A549 (cell line): Measurements from ENCODE around the gene CBLC. TPM values are rescaled to one million over a fixed set of nuclear protein-coding genes. Genes with fewer than 3 reads are reported as not detected.

Experiments
- ATAC-seq, 2 experiments: fragments of 200-7000 bp in 1 of 2; fragments of >200 bp in 1 of 2; cut with Nextera tagmentation in 1 of 2; cut with Tn5 transposase in 1 of 2; 3 replicates each; pipeline versions ENCODE4 v1.8.0 to v1.9.1; 2018 to 2020; ENCODE audit warnings: mild to moderate bottlenecking in 1 of 2, moderate library complexity in 1 of 2
- CTCF ChIA-PET: fragments of 300-600 bp; sonication (Branson Sonifier 250); formaldehyde crosslinking; extraction: SDS; loops from one replicate; lab custom pipeline; 2021; ENCODE audit warnings: antibody characterized with exemption, inconsistent platforms; lab: Yijun Ruan, JAX
- POLR2A ChIA-PET: fragments of 350-600 bp; formaldehyde crosslinking; extraction: SDS; loops from one replicate; lab custom pipeline; 2021; ENCODE audit warnings: antibody characterized with exemption, inconsistent platforms; lab: Yijun Ruan, JAX
- DNase-seq, 2 experiments: peaks; one replicate each; pipeline versions ENCODE4 v3.0.0 to v3.0.0-alpha.2; 2011 to 2016; ENCODE audit warnings: low read depth in 1 of 2, low spot score in 1 of 2
- FAIRE-seq: peaks from 2 replicates; lab custom pipeline; 2011; peaks lifted over from hg19 to GRCh38; lab: Jason Lieb, UNC
- H3K27ac ChIP-seq, 2 experiments: fragments of >200 bp; sonication (Bioruptor Twin); formaldehyde crosslinking; 3 replicates each; pipeline ENCODE4 v1.5.1; 2016 to 2017
- H3K4me1 ChIP-seq: fragments of >200 bp; sonication (Bioruptor Twin); formaldehyde crosslinking; 3 replicates; pipeline ENCODE4 v1.6.1; 2016
- H3K4me2 ChIP-seq: fragments of >200 bp; sonication (Bioruptor Twin); formaldehyde crosslinking; 3 replicates; pipeline ENCODE4 v1.6.1; 2016
- H3K4me3 ChIP-seq: fragments of >200 bp; sonication (Bioruptor Twin); formaldehyde crosslinking; 3 replicates; pipeline ENCODE4 v1.5.1; 2016
- H3K9me3 ChIP-seq: fragments of >200 bp; sonication (Bioruptor Twin); formaldehyde crosslinking; 3 replicates; pipeline ENCODE4 v1.6.1; 2016
- CBX2 ChIP-seq: fragments of 200-600 bp; sonication (generic); IDR thresholded peaks from 2 replicates; pipeline ENCODE4 v1.6.1; 2016; ENCODE audit warnings: low read depth, mild to moderate bottlenecking, borderline replicate concordance
- CBX8 ChIP-seq: fragments of 200-600 bp; sonication (generic); IDR thresholded peaks from 2 replicates; pipeline ENCODE4 v1.6.1; 2016
- CHD4 ChIP-seq: fragments of 200-600 bp; sonication (generic); IDR thresholded peaks from 2 replicates; pipeline ENCODE4 v1.6.1; 2016; ENCODE audit warnings: antibody characterized with exemption, mild to moderate bottlenecking, borderline replicate concordance
- EHF ChIP-seq: fragments of 250-450 bp; sonication (Bioruptor Pico); IDR thresholded peaks from 2 replicates; pipeline ENCODE4 v1.5.0; 2020; ENCODE audit warnings: mild to moderate bottlenecking
- EHMT2 ChIP-seq: fragments of 200-600 bp; sonication (generic); IDR thresholded peaks from 2 replicates; pipeline ENCODE4 v1.6.1; 2016; ENCODE audit warnings: antibody characterized with exemption, low read depth, mild to moderate bottlenecking, moderate library complexity
- EP300 ChIP-seq, 2 experiments: fragments of >200 bp; sonication (Bioruptor Twin); formaldehyde crosslinking; IDR thresholded peaks; 2 replicates in 1 of 2; 3 replicates in 1 of 2; pipeline ENCODE4 v1.6.1; 2016 to 2017
- FOSL2 ChIP-seq, 2 experiments: fragments of 450-650 bp in 1 of 2; fragments of >200 bp in 1 of 2; sonication (Bioruptor Twin) in 1 of 2; formaldehyde crosslinking; IDR thresholded peaks; 2 replicates each; pipeline versions ENCODE4 v1.5.0 to v1.6.1; 2016 to 2020; ENCODE audit warnings: mild to moderate bottlenecking in 1 of 2, moderate library complexity in 1 of 2
- HOXB13 ChIP-seq: fragments of 250-450 bp; sonication (Bioruptor Pico); IDR thresholded peaks from 2 replicates; pipeline ENCODE4 v1.5.0; 2020; ENCODE audit warnings: low read depth, mild to moderate bottlenecking, moderate library complexity
- HOXB5 ChIP-seq: fragments of 250-450 bp; sonication (Bioruptor Pico); IDR thresholded peaks from 2 replicates; pipeline ENCODE4 v1.5.0; 2020; ENCODE audit warnings: mild to moderate bottlenecking, moderate library complexity
- JUNB ChIP-seq: fragments of >200 bp; sonication (Bioruptor Twin); formaldehyde crosslinking; IDR thresholded peaks from 2 replicates; pipeline ENCODE4 v1.6.1; 2016
- MAFK ChIP-seq: fragments of 450-650 bp; IDR thresholded peaks from 2 replicates; pipeline ENCODE4 v1.6.1; 2014; ENCODE audit not compliant: partially characterized antibody
- MAZ ChIP-seq: fragments of 150-350 bp; IDR thresholded peaks from 2 replicates; pipeline ENCODE4 v1.6.1; 2014; ENCODE audit warnings: antibody characterized with exemption, low read depth, low read length, borderline replicate concordance
- NFE2L2 ChIP-seq: fragments of 150-350 bp; conservative IDR thresholded peaks from 2 replicates; pipeline ENCODE4 v1.6.1; 2014; ENCODE audit warnings: low read length
- NPAS2 ChIP-seq: fragments of 250-450 bp; sonication (Bioruptor Pico); IDR thresholded peaks from 2 replicates; pipeline ENCODE4 v1.8.0; 2022; ENCODE audit warnings: mild to moderate bottlenecking, moderate library complexity, borderline replicate concordance
- NR3C1 ChIP-seq: fragments of >200 bp; sonication (Bioruptor Twin); formaldehyde crosslinking; IDR thresholded peaks from 3 replicates; pipeline ENCODE4 v1.6.1; 2017
- PHF8 ChIP-seq: fragments of 200-600 bp; sonication (generic); IDR thresholded peaks from 2 replicates; pipeline ENCODE4 v1.6.1; 2016; ENCODE audit warnings: low read depth, mild to moderate bottlenecking, antibody characterized with exemption, moderate library complexity, borderline replicate concordance
- POLR2A ChIP-seq: IDR thresholded peaks from 2 replicates; pipeline ENCODE4 v1.6.1; 2012; ENCODE audit warnings: mild to moderate bottlenecking, low read length
- POLR2AphosphoS2 ChIP-seq: conservative IDR thresholded peaks from 2 replicates; pipeline ENCODE4 v1.6.1; 2012; ENCODE audit warnings: low read length, improper control_type of control experiment, inconsistent platforms
- RFX5 ChIP-seq: fragments of 450-650 bp; IDR thresholded peaks from 2 replicates; pipeline ENCODE4 v1.7.1; 2014; ENCODE audit warnings: antibody characterized with exemption, mild to moderate bottlenecking, moderate library complexity
- RNF2 ChIP-seq: fragments of 200-600 bp; sonication (generic); IDR thresholded peaks from 2 replicates; pipeline ENCODE4 v1.6.1; 2016; ENCODE audit warnings: low read depth, mild to moderate bottlenecking, antibody characterized with exemption, moderate library complexity, borderline replicate concordance
- SREBF2 ChIP-seq: fragments of 450-650 bp; IDR thresholded peaks from 2 replicates; pipeline ENCODE4 v1.6.1; 2014; ENCODE audit warnings: mild to moderate bottlenecking, moderate library complexity
- TP53 ChIP-seq: fragments of 250-450 bp; sonication (Bioruptor Pico); IDR thresholded peaks from 2 replicates; pipeline ENCODE4 v1.5.0; 2021; ENCODE audit warnings: mild to moderate bottlenecking, moderate library complexity
- ZFP36 ChIP-seq: fragments of 450-650 bp; IDR thresholded peaks from 2 replicates; pipeline ENCODE4 v1.6.1; 2014; ENCODE audit warnings: borderline replicate concordance; ENCODE audit not compliant: partially characterized antibody
- ZNF302 ChIP-seq: fragments of 250-450 bp; sonication (Bioruptor Pico); IDR thresholded peaks from 2 replicates; pipeline ENCODE4 v1.9.0; 2021; ENCODE audit warnings: inconsistent platforms, mild to moderate bottlenecking, moderate library complexity
- WGBS: methylation state at CpG from one replicate; pipeline ENCODE4 v1.1.6; 2017; ENCODE audit errors: missing lambda C conversion rate; 5-methylcytosine and 5-hydroxymethylcytosine counted together
- polyA plus RNA-seq, 4 experiments: library from polyadenylated mRNA; depleted of rRNA in 3 of 4; stranded (reverse); fragments of >200 nt; fragmentation: RNase III in 1 of 4; extraction: RNeasy Plus Mini Kit Qiagen cat#74134 plus additional on column Dnase treatment in 1 of 4; gene quantifications; 2 replicates in 3 of 4; 3 replicates in 1 of 4; pipeline ENCODE4 v1.2.3, GENCODE V29; 2011 to 2017
- TF ChIP-seq, protein P1 (sequence below): fragments of 200-600 bp; sonication (generic); IDR thresholded peaks from 2 replicates; pipeline ENCODE4 v1.6.1; 2016; ENCODE audit warnings: antibody characterized with exemption, mild to moderate bottlenecking, moderate library complexity
- TF ChIP-seq, protein P2 (sequence below): IDR thresholded peaks from 2 replicates; pipeline ENCODE4 v1.6.1; 2012
- TF ChIP-seq, protein P3 (sequence below): fragments of 250-450 bp; sonication (Bioruptor Pico); IDR thresholded peaks from 2 replicates; pipeline ENCODE4 v1.5.0; 2021; ENCODE audit warnings: mild to moderate bottlenecking, moderate library complexity, borderline replicate concordance
- TF ChIP-seq, protein P4 (sequence below): fragments of 150-350 bp; IDR thresholded peaks from 2 replicates; pipeline ENCODE4 v1.6.1; 2014; ENCODE audit warnings: low read depth, mild to moderate bottlenecking, low read length
- TF ChIP-seq, protein P5 (sequence below): fragments of 250-450 bp; sonication (Bioruptor Pico); IDR thresholded peaks from 2 replicates; pipeline ENCODE4 v1.5.0; 2020; ENCODE audit warnings: low read depth, mild to moderate bottlenecking, moderate library complexity
- TF ChIP-seq, protein P6 (sequence below): fragments of 450-650 bp; IDR thresholded peaks from 2 replicates; pipeline ENCODE4 v1.6.1; 2014; ENCODE audit warnings: antibody characterized with exemption
- TF ChIP-seq, protein P7 (sequence below): fragments of >200 bp; sonication (Bioruptor Twin); formaldehyde crosslinking; IDR thresholded peaks from 2 replicates; pipeline ENCODE4 v1.6.1; 2016

Gene CBLC
- polyA plus RNA-seq, 2 of the 4 experiments (the other 2 are of a cell fraction), result not detected

DNA sequence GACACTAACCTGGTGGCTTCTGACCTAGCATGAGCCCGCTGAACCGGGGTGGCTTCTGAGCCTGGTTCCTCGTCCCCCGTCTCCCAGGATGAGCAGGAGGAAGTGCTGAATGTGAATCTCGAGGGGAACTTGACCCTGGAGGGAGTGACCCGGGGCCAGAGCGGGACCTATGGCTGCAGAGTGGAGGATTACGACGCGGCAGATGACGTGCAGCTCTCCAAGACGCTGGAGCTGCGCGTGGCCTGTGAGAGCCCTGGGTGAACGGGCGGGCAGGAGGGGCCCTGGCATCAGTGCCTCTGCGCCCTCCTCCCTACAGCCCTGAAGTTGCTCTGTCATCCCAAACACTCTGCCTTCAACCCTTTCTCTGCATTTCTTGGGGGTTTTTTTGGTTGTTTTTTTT is 36.8 kb downstream of the CBLC start:
- TF ChIP-seq NR3C1, result no peak
- no peak for TF ChIP-seq CBX2
- TF ChIP-seq RNF2, result no peak
- TF ChIP-seq EHMT2, result no peak
- no peak for TF ChIP-seq RFX5
- TF ChIP-seq JUNB, result no peak
- TF ChIP-seq, protein P1, sequence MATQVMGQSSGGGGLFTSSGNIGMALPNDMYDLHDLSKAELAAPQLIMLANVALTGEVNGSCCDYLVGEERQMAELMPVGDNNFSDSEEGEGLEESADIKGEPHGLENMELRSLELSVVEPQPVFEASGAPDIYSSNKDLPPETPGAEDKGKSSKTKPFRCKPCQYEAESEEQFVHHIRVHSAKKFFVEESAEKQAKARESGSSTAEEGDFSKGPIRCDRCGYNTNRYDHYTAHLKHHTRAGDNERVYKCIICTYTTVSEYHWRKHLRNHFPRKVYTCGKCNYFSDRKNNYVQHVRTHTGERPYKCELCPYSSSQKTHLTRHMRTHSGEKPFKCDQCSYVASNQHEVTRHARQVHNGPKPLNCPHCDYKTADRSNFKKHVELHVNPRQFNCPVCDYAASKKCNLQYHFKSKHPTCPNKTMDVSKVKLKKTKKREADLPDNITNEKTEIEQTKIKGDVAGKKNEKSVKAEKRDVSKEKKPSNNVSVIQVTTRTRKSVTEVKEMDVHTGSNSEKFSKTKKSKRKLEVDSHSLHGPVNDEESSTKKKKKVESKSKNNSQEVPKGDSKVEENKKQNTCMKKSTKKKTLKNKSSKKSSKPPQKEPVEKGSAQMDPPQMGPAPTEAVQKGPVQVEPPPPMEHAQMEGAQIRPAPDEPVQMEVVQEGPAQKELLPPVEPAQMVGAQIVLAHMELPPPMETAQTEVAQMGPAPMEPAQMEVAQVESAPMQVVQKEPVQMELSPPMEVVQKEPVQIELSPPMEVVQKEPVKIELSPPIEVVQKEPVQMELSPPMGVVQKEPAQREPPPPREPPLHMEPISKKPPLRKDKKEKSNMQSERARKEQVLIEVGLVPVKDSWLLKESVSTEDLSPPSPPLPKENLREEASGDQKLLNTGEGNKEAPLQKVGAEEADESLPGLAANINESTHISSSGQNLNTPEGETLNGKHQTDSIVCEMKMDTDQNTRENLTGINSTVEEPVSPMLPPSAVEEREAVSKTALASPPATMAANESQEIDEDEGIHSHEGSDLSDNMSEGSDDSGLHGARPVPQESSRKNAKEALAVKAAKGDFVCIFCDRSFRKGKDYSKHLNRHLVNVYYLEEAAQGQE, result no peak
- TF ChIP-seq CBX8, result no peak
- no peak for TF ChIP-seq PHF8
- no peak for TF ChIP-seq NFE2L2
- no peak for TF ChIP-seq EHF (CRISPR knock-in tag)
- TF ChIP-seq, protein P2, sequence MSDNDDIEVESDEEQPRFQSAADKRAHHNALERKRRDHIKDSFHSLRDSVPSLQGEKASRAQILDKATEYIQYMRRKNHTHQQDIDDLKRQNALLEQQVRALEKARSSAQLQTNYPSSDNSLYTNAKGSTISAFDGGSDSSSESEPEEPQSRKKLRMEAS, result no peak
- no peak for TF ChIP-seq FOSL2 (IDR thresholded peaks at IDR 0.05)
- TF ChIP-seq FOSL2 (CRISPR knock-in tag; IDR thresholded peaks at IDR 0.05), result no peak
- no peak for TF ChIP-seq ZNF302
- no peak for TF ChIP-seq NPAS2 (CRISPR knock-in tag)
- TF ChIP-seq, protein P3, sequence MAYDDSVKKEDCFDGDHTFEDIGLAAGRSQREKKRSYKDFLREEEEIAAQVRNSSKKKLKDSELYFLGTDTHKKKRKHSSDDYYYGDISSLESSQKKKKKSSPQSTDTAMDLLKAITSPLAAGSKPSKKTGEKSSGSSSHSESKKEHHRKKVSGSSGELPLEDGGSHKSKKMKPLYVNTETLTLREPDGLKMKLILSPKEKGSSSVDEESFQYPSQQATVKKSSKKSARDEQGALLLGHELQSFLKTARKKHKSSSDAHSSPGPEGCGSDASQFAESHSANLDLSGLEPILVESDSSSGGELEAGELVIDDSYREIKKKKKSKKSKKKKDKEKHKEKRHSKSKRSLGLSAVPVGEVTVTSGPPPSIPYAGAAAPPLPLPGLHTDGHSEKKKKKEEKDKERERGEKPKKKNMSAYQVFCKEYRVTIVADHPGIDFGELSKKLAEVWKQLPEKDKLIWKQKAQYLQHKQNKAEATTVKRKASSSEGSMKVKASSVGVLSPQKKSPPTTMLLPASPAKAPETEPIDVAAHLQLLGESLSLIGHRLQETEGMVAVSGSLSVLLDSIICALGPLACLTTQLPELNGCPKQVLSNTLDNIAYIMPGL (CRISPR knock-in tag), result no peak
- TF ChIP-seq HOXB5 (CRISPR knock-in tag), result no peak
- TF ChIP-seq CHD4, result no peak
- no peak for TF ChIP-seq EP300 (IDR thresholded peaks at IDR 0.05)
- no peak for FAIRE-seq
- no peak for ATAC-seq
- ChIA-PET POLR2A (interaction anchor here (0.5 kb wide), 1 partner anchor 30 kb away, joined by 10 read pairs; no protein-coding TSS in a partner anchor), CTCF (interaction anchor here (0.5 to 1.1 kb wide), 4 partner anchors 22 to 97 kb away, joined by 3 to 6 read pairs (median 4); no protein-coding TSS in a partner anchor)
- Histone ChIP-seq H3K4me2 (no peak overlapping the region), H3K4me1 (peaks cover 13% of the 10 kb centered on the region), H3K4me3 (no peak overlapping the region), H3K9me3 (no peaks in the 10 kb centered on the region), H3K27ac (no peak overlapping the region)
- DNase-seq, result no peak
- WGBS, result 91% methylated on average over 17 of the region's 17 CpGs

DNA sequence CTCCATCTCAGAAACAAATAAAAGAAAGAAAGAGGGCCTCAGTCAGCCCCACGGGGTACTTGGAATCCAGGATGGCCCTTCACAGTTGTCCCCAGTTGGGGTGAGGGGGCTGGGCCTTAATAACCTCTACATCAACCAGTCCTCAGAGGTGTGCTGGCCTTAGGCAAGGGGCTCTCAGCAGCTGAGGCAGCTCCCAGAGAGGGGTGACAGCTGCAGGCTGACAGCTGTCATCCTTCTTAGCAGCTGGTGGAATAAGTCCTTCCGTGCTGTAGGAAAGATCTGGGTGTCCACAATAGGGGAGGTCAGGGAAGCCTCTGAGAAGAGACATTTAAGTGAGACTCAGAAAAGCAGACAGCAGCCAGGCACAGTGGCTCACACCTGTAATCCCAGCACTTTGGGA is 38.6 kb downstream of the CBLC start:
- DNase-seq (no peak), FAIRE-seq (no peak), ATAC-seq (no peak)
- WGBS, result 76% methylated on average over 2 of the region's 2 CpGs
- no peaks in the 10 kb centered on the region for H3K9me3 ChIP-seq
- POLR2A ChIA-PET, result no interaction called here
- CTCF ChIA-PET, result interaction anchor here (1.2 to 2.2 kb wide), 6 partner anchors 9 to 245 kb away, joined by 3 to 8 read pairs (median 5); partner anchors contain the start of gene NECTIN2
- H3K27ac ChIP-seq, result no peak overlapping the region
- H3K4me3 ChIP-seq, result no peak overlapping the region
- no peak overlapping the region for H3K4me2 ChIP-seq
- 0 out of 3 replicates have a peak, but pooled peaks cover 3% of the 10 kb centered on the region for H3K4me1 ChIP-seq
- TF ChIP-seq POLR2A, result no peak
- TF ChIP-seq, protein P4, sequence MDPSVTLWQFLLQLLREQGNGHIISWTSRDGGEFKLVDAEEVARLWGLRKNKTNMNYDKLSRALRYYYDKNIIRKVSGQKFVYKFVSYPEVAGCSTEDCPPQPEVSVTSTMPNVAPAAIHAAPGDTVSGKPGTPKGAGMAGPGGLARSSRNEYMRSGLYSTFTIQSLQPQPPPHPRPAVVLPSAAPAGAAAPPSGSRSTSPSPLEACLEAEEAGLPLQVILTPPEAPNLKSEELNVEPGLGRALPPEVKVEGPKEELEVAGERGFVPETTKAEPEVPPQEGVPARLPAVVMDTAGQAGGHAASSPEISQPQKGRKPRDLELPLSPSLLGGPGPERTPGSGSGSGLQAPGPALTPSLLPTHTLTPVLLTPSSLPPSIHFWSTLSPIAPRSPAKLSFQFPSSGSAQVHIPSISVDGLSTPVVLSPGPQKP, result no peak
- no peak for TF ChIP-seq TP53 (CRISPR knock-in tag)
- TF ChIP-seq, protein P5, sequence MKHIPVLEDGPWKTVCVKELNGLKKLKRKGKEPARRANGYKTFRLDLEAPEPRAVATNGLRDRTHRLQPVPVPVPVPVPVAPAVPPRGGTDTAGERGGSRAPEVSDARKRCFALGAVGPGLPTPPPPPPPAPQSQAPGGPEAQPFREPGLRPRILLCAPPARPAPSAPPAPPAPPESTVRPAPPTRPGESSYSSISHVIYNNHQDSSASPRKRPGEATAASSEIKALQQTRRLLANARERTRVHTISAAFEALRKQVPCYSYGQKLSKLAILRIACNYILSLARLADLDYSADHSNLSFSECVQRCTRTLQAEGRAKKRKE, result no peak
- no peak for TF ChIP-seq MAFK
- TF ChIP-seq JUNB, result no peak
- TF ChIP-seq HOXB13, result no peak
- TF ChIP-seq SREBF2, result no peak
- TF ChIP-seq, protein P6, sequence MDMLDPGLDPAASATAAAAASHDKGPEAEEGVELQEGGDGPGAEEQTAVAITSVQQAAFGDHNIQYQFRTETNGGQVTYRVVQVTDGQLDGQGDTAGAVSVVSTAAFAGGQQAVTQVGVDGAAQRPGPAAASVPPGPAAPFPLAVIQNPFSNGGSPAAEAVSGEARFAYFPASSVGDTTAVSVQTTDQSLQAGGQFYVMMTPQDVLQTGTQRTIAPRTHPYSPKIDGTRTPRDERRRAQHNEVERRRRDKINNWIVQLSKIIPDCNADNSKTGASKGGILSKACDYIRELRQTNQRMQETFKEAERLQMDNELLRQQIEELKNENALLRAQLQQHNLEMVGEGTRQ, result no peak
- no peak for TF ChIP-seq ZFP36
- no peak for TF ChIP-seq POLR2AphosphoS2
- no peak for TF ChIP-seq MAZ
- TF ChIP-seq CBX8, result no peak
- TF ChIP-seq, protein P7, sequence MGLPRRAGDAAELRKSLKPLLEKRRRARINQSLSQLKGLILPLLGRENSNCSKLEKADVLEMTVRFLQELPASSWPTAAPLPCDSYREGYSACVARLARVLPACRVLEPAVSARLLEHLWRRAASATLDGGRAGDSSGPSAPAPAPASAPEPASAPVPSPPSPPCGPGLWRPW, result no peak
